ENCODE data around the gene TRABD2B.

- TF ChIP-seq CTCF (IDR thresholded peaks at IDR 0.05) (no peak), POLR2A (IDR thresholded peaks at IDR 0.05) (no peak)
Measured at GRCh38 chr1:47724432-47724999, 272.7 kb downstream of the TRABD2B start.
